OCI-LY3 (cell line): Measurements from ENCODE around the gene APOLD1.

Source experiments
- H2AFZ ChIP-seq: fragments of 200-600, 300-600 bp; shearing (Covaris generic); 2 replicates; pipeline ENCODE4 v1.6.0; 2014; ENCODE audit warnings: antibody characterized with exemption, low read depth, low read length
- H3K27ac ChIP-seq: fragments of 200-600, 300-600 bp; sonication (generic); 2 replicates; pipeline ENCODE4 v1.5.1; 2014; ENCODE audit warnings: mild to moderate bottlenecking, low read length, moderate library complexity, mixed read lengths
- H3K27me3 ChIP-seq: fragments of 200-600, 300-600 bp; sonication (generic); 2 replicates; pipeline ENCODE4 v1.6.1; 2014; ENCODE audit warnings: low read depth, low read length, mixed read lengths
- H3K36me3 ChIP-seq: fragments of 200-600, 300-600 bp; sonication (generic); replicated peaks from 2 replicates; pipeline ENCODE3; 2014; ENCODE audit warnings: low read depth, low read length, mixed read lengths
- H3K4me1 ChIP-seq: fragments of 300-600, 200-600 bp; sonication (generic); 2 replicates; pipeline ENCODE4 v1.6.1; 2014; ENCODE audit warnings: low read length, mixed read lengths
- H3K4me2 ChIP-seq: fragments of 200-600, 300-600 bp; sonication (generic); 2 replicates; pipeline ENCODE4 v1.6.1; 2014; ENCODE audit warnings: low read length, mixed read lengths
- H3K4me3 ChIP-seq: fragments of 300-600, 200-600 bp; sonication (generic); 2 replicates; pipeline ENCODE4 v1.5.1; 2014; ENCODE audit warnings: antibody characterized with exemption, mild to moderate bottlenecking, low read length, moderate library complexity
- H3K79me2 ChIP-seq: fragments of 300-600, 200-600 bp; shearing (Covaris generic); 2 replicates; pipeline ENCODE4 v1.6.1; 2014; ENCODE audit warnings: mild to moderate bottlenecking, low read length, mixed read lengths
- H3K9ac ChIP-seq: fragments of 300-600, 200-600 bp; shearing (Covaris generic); 2 replicates; pipeline ENCODE4 v1.6.0; 2014; ENCODE audit warnings: mild to moderate bottlenecking, low read length, moderate library complexity
- H3K9me3 ChIP-seq: fragments of 200-600, 300-600 bp; shearing (Covaris generic); 2 replicates; pipeline ENCODE4 v1.6.1; 2014; ENCODE audit warnings: low read length, mixed read lengths; ENCODE audit not compliant: insufficient read depth
- H4K20me1 ChIP-seq: fragments of 200-600, 300-600 bp; sonication (generic); 2 replicates; pipeline ENCODE4 v1.6.1; 2016; ENCODE audit warnings: low read length, mixed read lengths; ENCODE audit not compliant: insufficient read depth
- CTCF ChIP-seq: fragments of 200-600, 300-600 bp; sonication (generic); IDR thresholded peaks from 2 replicates; pipeline ENCODE4 v1.5.1; 2014; ENCODE audit warnings: antibody characterized with exemption, low read length, low read depth
- EZH2phosphoT487 ChIP-seq: fragments of 200-600 bp; shearing (Covaris generic); IDR thresholded peaks from 2 replicates; pipeline ENCODE4 v1.6.1; 2018; ENCODE audit warnings: antibody characterized with exemption, mixed run types, low read depth

The APOLD1 gene

GRCh38 chr12:12812618-12813119 lies 27.2 kb downstream of the APOLD1 start:
- H3K27me3 ChIP-seq, result peaks cover 6% of the 10 kb centered on the region; the same call in 1 of the 2 replicates
- H3K9me3 ChIP-seq, result no peaks in the 10 kb centered on the region
- TF ChIP-seq CTCF (no peak), EZH2phosphoT487 (no peak)
- H3K27ac ChIP-seq, result no peak overlapping the region
- H3K36me3 ChIP-seq, result peaks cover 21% of the 10 kb centered on the region
- peak overlapping the region; percentile 95 for H3K4me3 ChIP-seq
- no peaks in the 10 kb centered on the region; the same call in 1 of the 2 replicates for H4K20me1 ChIP-seq
- peaks cover 44% of the 10 kb centered on the region for H3K79me2 ChIP-seq
- H3K4me2 ChIP-seq, result peak overlapping the region; percentile 65
- peaks cover 36% of the 10 kb centered on the region for H3K4me1 ChIP-seq
- peak overlapping the region; percentile 77 for H2AFZ ChIP-seq
- H3K9ac ChIP-seq, result no peak overlapping the region

GRCh38 chr12:12813120-12814101 lies 28.0 kb downstream of the APOLD1 start, which contains the start of gene DDX47:
Gene DDX47, plus strand, starts transcription at chr12:12813346. Its CDS starts 22 bp downstream, at chr12:12813368.
- TF ChIP-seq EZH2phosphoT487 (no peak), CTCF (peak; percentile 74)
- H4K20me1 ChIP-seq, result peaks cover under 1% of the 10 kb centered on the region
- no peaks in the 10 kb centered on the region for H3K9me3 ChIP-seq
- peak within 1 kb of the TSS; percentile 94 for H3K9ac ChIP-seq
- H3K27me3 ChIP-seq, result peaks cover 4% of the 10 kb centered on the region; the same call in 1 of the 2 replicates
- H3K27ac ChIP-seq, result peak within 1 kb of the TSS; percentile 53
- H3K4me1 ChIP-seq, result peaks cover 30% of the 10 kb centered on the region
- H3K36me3 ChIP-seq, result peaks cover 25% of the 10 kb centered on the region
- peak within 1 kb of the TSS; percentile 95 for H3K4me3 ChIP-seq
- H3K4me2 ChIP-seq, result peak within 1 kb of the TSS; percentile 86
- peaks cover 51% of the 10 kb centered on the region for H3K79me2 ChIP-seq
- H2AFZ ChIP-seq, result peak within 1 kb of the TSS; percentile 77

- Histone ChIP-seq H3K4me2 (no peak overlapping the region), H3K4me3 (no peak overlapping the region), H3K36me3 (peaks cover 49% of the 10 kb centered on the region), H3K27ac (no peak overlapping the region), H3K9ac (no peak overlapping the region), H3K9me3 (no peaks in the 10 kb centered on the region), H2AFZ (no peak overlapping the region), H4K20me1 (peaks cover 17% of the 10 kb centered on the region), H3K27me3 (no peaks in the 10 kb centered on the region), H3K79me2 (peaks cover 80% of the 10 kb centered on the region), H3K4me1 (peaks cover 38% of the 10 kb centered on the region)
- TF ChIP-seq EZH2phosphoT487 (no peak), CTCF (no peak)
Observed at GRCh38 chr12:12817616-12818015, 32.2 kb downstream of the APOLD1 start.

GRCh38 chr12:12818701-12819100 lies 33.2 kb downstream of the APOLD1 start:
- Histone ChIP-seq H3K9ac (no peak overlapping the region), H3K27me3 (no peaks in the 10 kb centered on the region), H3K9me3 (no peaks in the 10 kb centered on the region), H3K36me3 (peaks cover 60% of the 10 kb centered on the region), H4K20me1 (peaks cover 17% of the 10 kb centered on the region), H2AFZ (no peak overlapping the region), H3K4me3 (no peak overlapping the region), H3K4me2 (no peak overlapping the region), H3K27ac (no peak overlapping the region), H3K79me2 (peaks cover 75% of the 10 kb centered on the region), H3K4me1 (peaks cover 34% of the 10 kb centered on the region)
- TF ChIP-seq CTCF (no peak), EZH2phosphoT487 (no peak)
